ENCODE results near the gene GPR34. TPM values are rescaled to one million over a fixed set of nuclear protein-coding genes. Genes with fewer than 3 reads are reported as not detected.

Gene GPR34
- total and polyA plus RNA-seq, 2 of the 13 experiments (the other 11 are each of a cell fraction or from before 2014, with no cell fraction given), result not detected

DNA sequence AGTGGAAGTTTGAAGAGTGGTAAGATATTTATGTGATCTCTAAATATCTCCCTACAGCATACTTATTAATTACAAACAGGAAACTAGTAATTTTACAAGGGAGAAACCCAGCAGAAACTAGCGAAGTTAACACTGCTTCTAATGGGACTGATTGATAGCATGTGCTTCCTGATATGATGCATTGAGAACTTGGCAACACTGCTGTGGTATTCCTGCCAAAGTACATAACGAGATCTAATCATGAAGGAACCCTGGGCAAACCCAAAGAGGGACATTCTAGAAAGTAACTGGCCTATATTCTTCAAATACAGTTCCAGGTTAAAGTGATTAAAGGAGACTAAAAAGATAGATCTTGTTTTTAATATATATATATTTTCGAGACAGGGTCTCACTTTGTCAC, 4.6 kb upstream of the GPR34 start:
- Histone ChIP-seq H3K79me2 (ENCODE audit: insufficient read depth, low read length) (no peaks in the 10 kb centered on the region), H3K27me3 (ENCODE audit: control insufficient read depth in 1 of 2, insufficient read depth in 2 of 2, low read length in 2 of 2) (no peaks in the 10 kb centered on the region), H2AFZ (ENCODE audit: low read length) (no peak overlapping the region), H3K9me3 (ENCODE audit: low read length) (no peaks in the 10 kb centered on the region), H3K9ac (ENCODE audit: insufficient read depth, low read depth, low read length) (no peak overlapping the region), H3K4me2 (ENCODE audit: low read depth, low read length) (no peak overlapping the region), H3K27ac (ENCODE audit: extremely low read length, insufficient read depth, low read length) (no peak overlapping the region), H3K4me1 (ENCODE audit: insufficient read depth, low read length) (no peaks in the 10 kb centered on the region), H3K4me3 (replicated peaks in 1 of 3; ENCODE audit: insufficient read depth in 1 of 3, low read depth in 2 of 3, low read length in 3 of 3) (no peak overlapping the region), H3K36me3 (replicated peaks in 1 of 2; ENCODE audit: control insufficient read depth in 1 of 2, insufficient read depth in 2 of 2, low read length in 2 of 2) (no peaks in the 10 kb centered on the region), H4K20me1 (ENCODE audit: insufficient read depth, low read length) (no peaks in the 10 kb centered on the region)
- FAIRE-seq, result no peak
- TF ChIP-seq CEBPB (IDR thresholded peaks at IDR 0.05; ENCODE audit: borderline replicate concordance, low read depth, low read length), result no peak
- no peak for TF ChIP-seq TCF12 (IDR thresholded peaks at IDR 0.05)
- no peak for TF ChIP-seq TCF12 (CRISPR knock-in tag; IDR thresholded peaks at IDR 0.05)
- no peak for TF ChIP-seq HINFP (CRISPR knock-in tag; IDR thresholded peaks at IDR 0.05; ENCODE audit: low read depth)
- no peak for TF ChIP-seq ZNF7 (CRISPR knock-in tag; IDR thresholded peaks at IDR 0.05)
- TF ChIP-seq, protein P1, sequence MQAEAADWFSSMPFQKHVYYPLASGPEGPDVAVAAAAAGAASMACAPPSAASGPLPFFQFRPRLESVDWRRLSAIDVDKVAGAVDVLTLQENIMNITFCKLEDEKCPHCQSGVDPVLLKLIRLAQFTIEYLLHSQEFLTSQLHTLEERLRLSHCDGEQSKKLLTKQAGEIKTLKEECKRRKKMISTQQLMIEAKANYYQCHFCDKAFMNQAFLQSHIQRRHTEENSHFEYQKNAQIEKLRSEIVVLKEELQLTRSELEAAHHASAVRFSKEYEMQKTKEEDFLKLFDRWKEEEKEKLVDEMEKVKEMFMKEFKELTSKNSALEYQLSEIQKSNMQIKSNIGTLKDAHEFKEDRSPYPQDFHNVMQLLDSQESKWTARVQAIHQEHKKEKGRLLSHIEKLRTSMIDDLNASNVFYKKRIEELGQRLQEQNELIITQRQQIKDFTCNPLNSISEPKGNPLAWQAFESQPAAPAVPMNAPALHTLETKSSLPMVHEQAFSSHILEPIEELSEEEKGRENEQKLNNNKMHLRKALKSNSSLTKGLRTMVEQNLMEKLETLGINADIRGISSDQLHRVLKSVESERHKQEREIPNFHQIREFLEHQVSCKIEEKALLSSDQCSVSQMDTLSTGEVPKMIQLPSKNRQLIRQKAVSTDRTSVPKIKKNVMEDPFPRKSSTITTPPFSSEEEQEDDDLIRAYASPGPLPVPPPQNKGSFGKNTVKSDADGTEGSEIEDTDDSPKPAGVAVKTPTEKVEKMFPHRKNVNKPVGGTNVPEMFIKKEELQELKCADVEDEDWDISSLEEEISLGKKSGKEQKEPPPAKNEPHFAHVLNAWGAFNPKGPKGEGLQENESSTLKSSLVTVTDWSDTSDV (CRISPR knock-in tag; IDR thresholded peaks at IDR 0.05), result no peak
- no peak for TF ChIP-seq RBAK (CRISPR knock-in tag; IDR thresholded peaks at IDR 0.05)
- no peak for TF ChIP-seq SMYD3 (CRISPR knock-in tag; IDR thresholded peaks at IDR 0.05)
- TF ChIP-seq ZNF790 (CRISPR knock-in tag; IDR thresholded peaks at IDR 0.05; ENCODE audit: borderline replicate concordance), result no peak
- TF ChIP-seq MXD4 (CRISPR knock-in tag; IDR thresholded peaks at IDR 0.05), result no peak
- no peak for TF ChIP-seq ZNF704 (CRISPR knock-in tag; IDR thresholded peaks at IDR 0.05; ENCODE audit: borderline replicate concordance)
- TF ChIP-seq ZNF598 (CRISPR knock-in tag; IDR thresholded peaks at IDR 0.05; ENCODE audit: borderline replicate concordance), result no peak
- TF ChIP-seq GTF2F1 (IDR thresholded peaks at IDR 0.05; ENCODE audit: low read length), result no peak
- no peak for TF ChIP-seq NFE2L2 (IDR thresholded peaks at IDR 0.05; ENCODE audit: low read length)
- in situ Hi-C loops (cut with HindIII; ENCODE audit: extremely low pct_ligation_motif_present, low pct_unique_long_range_greater_than_20kb) (no loop called here), intact Hi-C loops (cut with micrococcal nuclease; ENCODE audit: unreplicated experiment) (no loop called here)
- 92% methylated on average over 2 of the region's 3 CpGs for WGBS (ENCODE audit: low lambda C conversion rate)
- CTCF ChIA-PET (ENCODE audit: low intra/inter-chr PET ratio, low total read pairs), result no interaction called here
- no peak for DNase-seq (ENCODE audit: low spot score)
- POLR2A ChIA-PET, result no interaction called here
- no TSS peak for BruUV-seq (replicated peaks)
- ATAC-seq, result no peak

Data from HepG2 (cell line).